Measurements from ENCODE around the gene NBEAL2.

Gene NBEAL2

DNA sequence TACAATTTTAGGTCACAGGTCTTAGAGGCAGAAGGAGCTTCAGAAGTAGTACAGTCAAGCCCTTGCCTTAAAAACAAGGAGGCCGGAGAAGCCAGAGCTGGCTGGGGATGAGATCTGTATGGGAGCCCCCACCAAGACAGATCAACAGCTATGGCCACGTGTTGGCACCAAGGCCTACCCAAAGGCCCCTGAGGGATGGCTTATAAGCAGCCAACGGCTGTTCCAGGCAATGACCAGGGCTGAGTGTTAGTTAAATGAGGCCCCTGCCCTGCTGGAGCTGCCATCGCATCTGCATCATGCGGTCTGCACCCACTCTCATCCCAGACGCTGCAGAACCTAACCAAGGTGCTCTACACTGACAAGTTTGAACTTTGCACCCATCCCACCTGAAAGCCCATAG lies 46.2 kb upstream of the NBEAL2 start:
- TF ChIP-seq, protein P1, sequence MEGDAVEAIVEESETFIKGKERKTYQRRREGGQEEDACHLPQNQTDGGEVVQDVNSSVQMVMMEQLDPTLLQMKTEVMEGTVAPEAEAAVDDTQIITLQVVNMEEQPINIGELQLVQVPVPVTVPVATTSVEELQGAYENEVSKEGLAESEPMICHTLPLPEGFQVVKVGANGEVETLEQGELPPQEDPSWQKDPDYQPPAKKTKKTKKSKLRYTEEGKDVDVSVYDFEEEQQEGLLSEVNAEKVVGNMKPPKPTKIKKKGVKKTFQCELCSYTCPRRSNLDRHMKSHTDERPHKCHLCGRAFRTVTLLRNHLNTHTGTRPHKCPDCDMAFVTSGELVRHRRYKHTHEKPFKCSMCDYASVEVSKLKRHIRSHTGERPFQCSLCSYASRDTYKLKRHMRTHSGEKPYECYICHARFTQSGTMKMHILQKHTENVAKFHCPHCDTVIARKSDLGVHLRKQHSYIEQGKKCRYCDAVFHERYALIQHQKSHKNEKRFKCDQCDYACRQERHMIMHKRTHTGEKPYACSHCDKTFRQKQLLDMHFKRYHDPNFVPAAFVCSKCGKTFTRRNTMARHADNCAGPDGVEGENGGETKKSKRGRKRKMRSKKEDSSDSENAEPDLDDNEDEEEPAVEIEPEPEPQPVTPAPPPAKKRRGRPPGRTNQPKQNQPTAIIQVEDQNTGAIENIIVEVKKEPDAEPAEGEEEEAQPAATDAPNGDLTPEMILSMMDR (IDR thresholded peaks at IDR 0.05; ENCODE audit: control extremely low read depth, extremely low read depth, low read depth, missing control alignments) = no peak
- ChIA-PET CTCF (interaction anchor here (1.0 to 3.4 kb wide), 9 partner anchors 9 to 391 kb away, joined by 3 to 16 read pairs (median 7); no protein-coding TSS in a partner anchor), POLR2A (no interaction called here)
- no peak for DNase-seq (ENCODE audit: extremely low spot score)

- CTCF ChIA-PET = interaction anchor here (1.4 to 3.4 kb wide), 8 partner anchors 10 to 390 kb away, joined by 3 to 16 read pairs (median 7); no protein-coding TSS in a partner anchor
- POLR2A ChIA-PET = no interaction called here
- DNase-seq (ENCODE audit: extremely low spot score) = no peak
- TF ChIP-seq, protein P1 (IDR thresholded peaks at IDR 0.05; ENCODE audit: control extremely low read depth, extremely low read depth, low read depth, missing control alignments) = no peak
These were observed 45.4 kb upstream of the NBEAL2 start for GRCh38 chr3:46934072-46934471.

DNA sequence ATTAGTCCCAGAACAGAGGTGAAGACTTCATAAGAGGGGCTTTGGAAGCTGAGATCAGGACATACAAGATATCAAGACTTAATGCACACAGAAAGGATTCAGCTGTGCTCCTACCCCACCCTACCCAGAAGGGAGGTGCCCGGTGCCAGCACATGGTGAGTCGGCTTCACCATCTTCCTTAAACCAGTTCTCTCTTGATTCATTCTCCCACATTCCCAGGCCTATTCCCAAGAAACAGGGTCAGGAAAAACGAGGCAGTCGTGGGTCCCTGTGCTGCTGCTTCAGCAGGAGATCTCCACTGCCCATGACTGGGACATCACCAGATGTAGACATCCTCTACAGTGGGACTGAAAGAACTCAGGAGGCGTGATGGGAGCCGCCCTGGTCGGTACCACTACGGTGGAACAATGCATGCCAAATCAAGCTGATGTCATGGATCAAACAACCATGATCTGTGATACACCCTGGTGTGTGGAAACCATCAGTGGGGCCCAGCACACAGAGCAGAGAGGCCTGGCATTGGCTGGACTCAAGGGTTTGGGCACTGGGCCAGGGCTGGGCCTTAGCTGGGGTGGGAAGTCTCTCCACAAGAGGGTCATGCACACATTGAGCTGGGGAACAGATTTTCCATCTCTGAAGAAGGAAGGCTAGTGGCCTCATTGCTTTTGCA lies 44.8 kb upstream of the NBEAL2 start:
- TF ChIP-seq, protein P1 (IDR thresholded peaks at IDR 0.05; ENCODE audit: control extremely low read depth, extremely low read depth, low read depth, missing control alignments) = no peak
- CTCF ChIA-PET = interaction anchor here (1.3 to 3.4 kb wide), 9 partner anchors 10 to 31 kb away, joined by 4 to 16 read pairs (median 7); no protein-coding TSS in a partner anchor
- POLR2A ChIA-PET = no interaction called here
- no peak for DNase-seq (ENCODE audit: extremely low spot score)

- ChIA-PET CTCF (interaction anchor here (0.9 to 3.4 kb wide), 10 partner anchors 8 to 40 kb away, joined by 3 to 16 read pairs (median 6); no protein-coding TSS in a partner anchor), POLR2A (no interaction called here)
- TF ChIP-seq, protein P1 (IDR thresholded peaks at IDR 0.05; ENCODE audit: control extremely low read depth, extremely low read depth, low read depth, missing control alignments) = no peak
- DNase-seq (ENCODE audit: extremely low spot score) = no peak
These were observed 44.2 kb upstream of the NBEAL2 start for GRCh38 chr3:46935168-46935858.

GRCh38 chr3:46935989-46936558 lies 43.4 kb upstream of the NBEAL2 start:
- TF ChIP-seq, protein P1 (IDR thresholded peaks at IDR 0.05; ENCODE audit: control extremely low read depth, extremely low read depth, low read depth, missing control alignments) = no peak
- CTCF ChIA-PET = interaction anchor here (0.9 to 3.4 kb wide), 8 partner anchors 8 to 41 kb away, joined by 3 to 16 read pairs (median 4); no protein-coding TSS in a partner anchor

GRCh38 chr3:46936733-46937250 lies 42.7 kb upstream of the NBEAL2 start:
- TF ChIP-seq, protein P1 (IDR thresholded peaks at IDR 0.05; ENCODE audit: control extremely low read depth, extremely low read depth, low read depth, missing control alignments) = no peak
- CTCF ChIA-PET = interaction anchor here (1.1 to 1.6 kb wide), 5 partner anchors 10 to 19 kb away, joined by 3 to 7 read pairs (median 4); no protein-coding TSS in a partner anchor
- no peak for DNase-seq (ENCODE audit: extremely low spot score)
- POLR2A ChIA-PET = no interaction called here

More at GRCh38 chr3:46935989-46936558, 43.4 kb upstream of the NBEAL2 start:
- DNase-seq (ENCODE audit: extremely low spot score) = no peak
- POLR2A ChIA-PET = no interaction called here

Data from GM10248 (cell line).